Tibial nerve (tissue), 4 donors: Measurements from ENCODE around the gene PFDN1. TPM values are rescaled to one million over a fixed set of nuclear protein-coding genes. Genes with fewer than 3 reads are reported as not detected.

Source experiments
- DNase-seq, 2 donors: peaks; one replicate each; pipeline ENCODE4 v3.0.0-alpha.2; 2019; ENCODE audit warnings: low spot score in 2 of 2
- H3K27ac ChIP-seq, 4 donors: fragments of 200-600 bp; sonication (generic) in 3 of 4; one replicate each; pipeline ENCODE4 v1.5.1; 2017 to 2019; ENCODE audit warnings: mild to moderate bottlenecking in 1 of 4
- H3K27me3 ChIP-seq, 2 donors: fragments of 200-600 bp; sonication (generic) in 1 of 2; one replicate each; pipeline versions ENCODE4 v1.5.1 to v1.6.0; 2017 to 2019
- H3K36me3 ChIP-seq, 3 donors: fragments of 200-600 bp; sonication (generic); one replicate each; pipeline ENCODE4 v1.5.1; 2018 to 2019
- H3K4me1 ChIP-seq, 4 donors: fragments of 200-600 bp; sonication (generic) in 3 of 4; one replicate each; pipeline ENCODE4 v1.5.1; 2017 to 2019
- H3K4me3 ChIP-seq, 4 donors: fragments of 200-600 bp; sonication (generic) in 3 of 4; one replicate each; pipeline ENCODE4 v1.5.1; 2017 to 2019; ENCODE audit warnings: mild to moderate bottlenecking in 1 of 4, moderate library complexity in 1 of 4
- H3K9me3 ChIP-seq, 4 donors: fragments of 200-600 bp; sonication (generic) in 3 of 4; one replicate each; pipeline ENCODE4 v1.5.1; 2017 to 2019
- EP300 ChIP-seq, 2 donors: sonication (generic); formaldehyde crosslinking; IDR thresholded peaks; one replicate each; pipeline ENCODE4 v1.6.1; 2017; ENCODE audit warnings: antibody characterized with exemption in 2 of 2, mild to moderate bottlenecking in 1 of 2
- POLR2A ChIP-seq, 2 donors: fragments of 450-650 bp; IDR thresholded peaks; one replicate each; pipeline ENCODE4 v1.6.1; 2017; ENCODE audit warnings: antibody characterized with exemption in 2 of 2, mild to moderate bottlenecking in 2 of 2, moderate library complexity in 2 of 2
- WGBS, 2 donors: methylation state at CpG; one replicate each; pipeline ENCODE4 v1.1.5; 2018; 5-methylcytosine and 5-hydroxymethylcytosine counted together
- total RNA-seq, 4 donors: library from RNA; depleted of rRNA; stranded (reverse); fragments of >200 nt; gene quantifications; one replicate each; pipeline ENCODE4 v1.1.0, GENCODE V29; 2016
- TF ChIP-seq, protein P1 (sequence below), 5 experiments: fragments of 200-600 bp in 3 of 5; fragments of 450-650 bp in 2 of 5; sonication (generic) in 3 of 5; IDR thresholded peaks; one replicate each; pipeline ENCODE4 v1.5.1; 2016 to 2019; ENCODE audit warnings: antibody characterized with exemption in 5 of 5, mild to moderate bottlenecking in 3 of 5, moderate library complexity in 2 of 5

Gene PFDN1
- total RNA-seq, 4 donors from 2014 or later = 98.2 to 146 (median 109) TPM

DNA sequence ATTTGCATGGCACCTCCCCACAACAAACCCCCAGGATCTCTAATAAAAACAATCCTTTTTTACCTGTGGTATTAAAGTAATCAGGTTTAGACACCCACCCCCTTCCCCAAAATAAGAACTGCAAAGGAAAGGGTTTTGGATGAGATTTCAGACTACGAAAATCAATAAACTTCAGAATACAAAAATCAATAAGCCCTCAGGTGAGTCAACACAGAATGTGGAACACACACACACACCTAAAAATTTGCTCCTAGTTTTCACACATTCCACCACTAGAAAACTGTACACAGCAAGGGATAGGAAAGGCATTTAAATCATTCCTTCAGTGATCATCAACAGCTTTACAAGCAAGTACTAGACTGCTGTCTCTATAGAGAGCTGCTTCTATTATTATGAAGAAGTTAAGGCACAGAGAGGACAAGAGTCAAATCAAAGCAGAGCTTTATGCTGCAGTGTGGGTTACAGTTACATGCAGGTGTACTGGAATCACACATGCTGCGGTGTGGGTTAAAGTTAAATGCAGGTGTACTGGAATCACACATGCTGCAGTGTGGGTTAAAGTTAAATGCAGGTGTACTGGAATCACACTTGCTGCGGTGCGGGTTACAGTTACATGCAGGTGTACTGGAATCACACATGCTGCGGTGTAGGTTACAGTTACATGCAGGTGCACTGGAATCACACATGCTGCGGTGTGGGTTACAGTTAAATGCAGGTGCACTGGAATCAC is 36.3 kb downstream of the PFDN1 start:
- H3K4me1 ChIP-seq = peaks cover 0 to 27% (median 12%) of the 10 kb centered on the region in 4 donors
- H3K9me3 ChIP-seq = no peaks in the 10 kb centered on the region
- 86 to 99% methylated on average over 6 of the region's 6 CpGs for WGBS, 2 donors
- H3K27ac ChIP-seq = peak overlapping the region in 1 of 4 donors; percentile 64
- no peak overlapping the region for H3K4me3 ChIP-seq
- no peak for TF ChIP-seq POLR2A (IDR thresholded peaks at IDR 0.05)
- TF ChIP-seq, protein P1, sequence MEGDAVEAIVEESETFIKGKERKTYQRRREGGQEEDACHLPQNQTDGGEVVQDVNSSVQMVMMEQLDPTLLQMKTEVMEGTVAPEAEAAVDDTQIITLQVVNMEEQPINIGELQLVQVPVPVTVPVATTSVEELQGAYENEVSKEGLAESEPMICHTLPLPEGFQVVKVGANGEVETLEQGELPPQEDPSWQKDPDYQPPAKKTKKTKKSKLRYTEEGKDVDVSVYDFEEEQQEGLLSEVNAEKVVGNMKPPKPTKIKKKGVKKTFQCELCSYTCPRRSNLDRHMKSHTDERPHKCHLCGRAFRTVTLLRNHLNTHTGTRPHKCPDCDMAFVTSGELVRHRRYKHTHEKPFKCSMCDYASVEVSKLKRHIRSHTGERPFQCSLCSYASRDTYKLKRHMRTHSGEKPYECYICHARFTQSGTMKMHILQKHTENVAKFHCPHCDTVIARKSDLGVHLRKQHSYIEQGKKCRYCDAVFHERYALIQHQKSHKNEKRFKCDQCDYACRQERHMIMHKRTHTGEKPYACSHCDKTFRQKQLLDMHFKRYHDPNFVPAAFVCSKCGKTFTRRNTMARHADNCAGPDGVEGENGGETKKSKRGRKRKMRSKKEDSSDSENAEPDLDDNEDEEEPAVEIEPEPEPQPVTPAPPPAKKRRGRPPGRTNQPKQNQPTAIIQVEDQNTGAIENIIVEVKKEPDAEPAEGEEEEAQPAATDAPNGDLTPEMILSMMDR (IDR thresholded peaks at IDR 0.05) = no peak
- no peak for TF ChIP-seq EP300 (IDR thresholded peaks at IDR 0.05)
- DNase-seq = no peak
- no peaks in the 10 kb centered on the region for H3K27me3 ChIP-seq
- H3K36me3 ChIP-seq = no peaks in the 10 kb centered on the region

DNA sequence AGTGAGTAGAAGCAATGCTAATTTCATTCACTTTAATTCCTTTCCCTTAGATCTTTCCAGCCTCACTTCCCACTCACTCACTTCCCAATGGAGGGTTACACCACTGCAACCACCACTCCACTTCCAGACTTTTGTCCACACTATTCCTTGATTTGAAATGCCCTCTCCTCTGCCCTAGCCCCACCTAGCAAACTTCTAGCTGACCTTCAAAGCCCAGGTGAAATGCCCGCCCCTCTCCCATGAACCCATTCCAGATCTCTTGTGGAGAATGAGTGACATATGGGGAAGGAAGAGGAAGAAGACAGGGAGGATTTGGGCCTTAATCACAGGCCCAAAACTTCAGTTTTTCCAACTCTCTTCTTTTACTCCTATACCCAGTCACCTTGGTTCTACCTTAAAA is 37.1 kb downstream of the PFDN1 start:
- no peak overlapping the region for H3K4me3 ChIP-seq
- H3K27me3 ChIP-seq = no peaks in the 10 kb centered on the region
- H3K36me3 ChIP-seq = no peaks in the 10 kb centered on the region
- H3K27ac ChIP-seq = peak overlapping the region in 1 of 4 donors; percentile 9
- WGBS, 2 donors = 97 to 100% methylated on average over 1 of the region's 1 CpG
- no peak for DNase-seq
- no peaks in the 10 kb centered on the region for H3K9me3 ChIP-seq
- peaks cover 0 to 34% (median 12%) of the 10 kb centered on the region in 4 donors for H3K4me1 ChIP-seq
- TF ChIP-seq POLR2A (IDR thresholded peaks at IDR 0.05) = no peak
- no peak for TF ChIP-seq EP300 (IDR thresholded peaks at IDR 0.05)
- TF ChIP-seq, protein P1 (IDR thresholded peaks at IDR 0.05) = no peak

DNA sequence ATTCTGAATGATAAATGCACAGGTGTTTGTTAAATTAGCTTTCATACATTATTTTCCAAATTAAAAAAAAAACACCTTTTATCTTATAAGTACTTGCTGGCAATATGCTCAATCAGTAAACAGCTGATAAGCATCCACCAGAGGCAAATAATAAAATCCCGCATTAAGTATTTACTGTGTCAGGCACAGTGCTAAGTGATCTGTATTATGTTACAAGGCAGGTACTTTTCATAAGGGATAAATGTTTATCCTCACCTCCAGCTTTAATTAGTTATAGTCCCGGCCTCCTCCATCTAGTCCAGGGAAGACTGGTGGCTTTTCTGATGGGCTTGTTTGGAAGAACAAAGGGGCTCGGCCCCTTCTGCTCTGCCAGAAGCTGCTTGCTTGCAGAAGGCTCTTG is 40.1 kb downstream of the PFDN1 start:
- DNase-seq = no peak
- 85% methylated on average over 3 of the region's 3 CpGs for WGBS, 2 donors
- H3K27ac ChIP-seq = peak overlapping the region in 2 of 4 donors; percentile 86 to 87

DNA sequence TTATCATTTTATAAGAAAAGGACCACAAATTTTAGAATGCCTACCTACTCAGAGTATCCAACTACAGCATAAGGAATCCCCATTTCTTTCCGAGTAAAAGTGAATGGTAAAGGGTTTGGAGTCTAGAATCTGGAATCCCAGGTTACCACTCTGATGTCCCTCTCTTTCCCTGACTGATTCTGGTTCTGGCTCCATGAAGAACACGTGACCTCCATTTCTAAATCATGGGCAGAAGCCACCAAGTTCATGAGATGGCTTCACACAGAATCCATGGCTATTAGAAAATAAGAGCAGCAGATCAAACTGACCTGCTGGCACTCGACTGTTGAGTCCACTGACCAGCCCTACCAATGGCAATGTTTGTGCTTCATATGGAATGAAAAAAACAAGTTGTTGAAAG is 40.7 kb downstream of the PFDN1 start:
- DNase-seq = no peak
- TF ChIP-seq EP300 (IDR thresholded peaks at IDR 0.05) (no peak), POLR2A (IDR thresholded peaks at IDR 0.05) (no peak)
- TF ChIP-seq, protein P1 (IDR thresholded peaks at IDR 0.05) = no peak
- no peak overlapping the region for H3K4me3 ChIP-seq
- no peaks in the 10 kb centered on the region for H3K9me3 ChIP-seq
- peaks cover 0 to 5% (median 0%) of the 10 kb centered on the region in 3 donors for H3K36me3 ChIP-seq
- H3K4me1 ChIP-seq = peaks cover 0 to 37% (median 9%) of the 10 kb centered on the region in 4 donors
- WGBS, 2 donors = 75 to 89% methylated on average over 3 of the region's 3 CpGs
- no peaks in the 10 kb centered on the region for H3K27me3 ChIP-seq
- H3K27ac ChIP-seq = peak overlapping the region; percentile 48 to 87 (median 77)

More for the DNA sequence above, 40.1 kb downstream of the PFDN1 start:
- Histone ChIP-seq H3K4me3 (no peak overlapping the region), H3K4me1 (peaks cover 0 to 37% (median 11%) of the 10 kb centered on the region in 4 donors), H3K36me3 (peaks cover 0 to 5% (median 0%) of the 10 kb centered on the region in 3 donors), H3K27me3 (no peaks in the 10 kb centered on the region), H3K9me3 (no peaks in the 10 kb centered on the region)
- TF ChIP-seq EP300 (IDR thresholded peaks at IDR 0.05) (no peak), POLR2A (IDR thresholded peaks at IDR 0.05) (no peak)
- TF ChIP-seq, protein P1 (IDR thresholded peaks at IDR 0.05) = no peak

GRCh38 chr5:140261403-140262171 is 41.3 kb downstream of the PFDN1 start:
- Histone ChIP-seq H3K27ac (peak overlapping the region; percentile 48 to 87 (median 77)), H3K4me1 (peaks cover 0 to 31% (median 9%) of the 10 kb centered on the region in 4 donors), H3K27me3 (no peaks in the 10 kb centered on the region), H3K36me3 (peaks cover 0 to 5% (median 0%) of the 10 kb centered on the region in 3 donors), H3K4me3 (no peak overlapping the region), H3K9me3 (no peaks in the 10 kb centered on the region)
- peak; percentile 45 to 67 for DNase-seq
- peak in 1 of 2 donors; percentile 70 for TF ChIP-seq EP300 (IDR thresholded peaks at IDR 0.05)
- no peak for TF ChIP-seq POLR2A (IDR thresholded peaks at IDR 0.05)
- TF ChIP-seq, protein P1 (IDR thresholded peaks at IDR 0.05) = no peak
- 16 to 23% methylated on average over 8 of the region's 8 CpGs for WGBS, 2 donors
